Astrocyte (in vitro differentiated cells and primary cell): ENCODE results near the gene REEP6. TPM values are rescaled to one million over a fixed set of nuclear protein-coding genes. Genes with fewer than 3 reads are reported as not detected.

Experiments
- DNase-seq: peaks from one replicate; pipeline ENCODE4 v3.0.0-alpha.2; 2010; ENCODE audit warnings: low read depth
- FAIRE-seq: peaks from 2 replicates; lab custom pipeline; 2011; peaks lifted over from hg19 to GRCh38; lab: Jason Lieb, UNC
- H2AFZ ChIP-seq: 2 replicates; pipeline ENCODE4 v1.6.0; 2012; ENCODE audit warnings: low read depth, low read length, inconsistent platforms
- H3K27ac ChIP-seq: 2 replicates; pipeline ENCODE4 v1.5.1; 2011; ENCODE audit warnings: low read depth, low read length, inconsistent platforms
- H3K27me3 ChIP-seq: 2 replicates; pipeline ENCODE4 v1.6.0; 2011; ENCODE audit warnings: low read length, inconsistent platforms; ENCODE audit not compliant: insufficient read depth
- H3K36me3 ChIP-seq: 2 replicates; pipeline ENCODE4 v1.5.1; 2011; ENCODE audit warnings: low read length, inconsistent platforms; ENCODE audit not compliant: insufficient read depth
- H3K4me1 ChIP-seq: 2 replicates; pipeline ENCODE4 v1.5.1; 2011; ENCODE audit warnings: low read length, inconsistent platforms; ENCODE audit not compliant: insufficient read depth
- H3K4me2 ChIP-seq: 2 replicates; pipeline ENCODE4 v1.6.0; 2012; ENCODE audit warnings: low read length, inconsistent platforms
- H3K4me3 ChIP-seq: 2 replicates; pipeline ENCODE4 v1.5.1; 2011; ENCODE audit warnings: low read depth, mild to moderate bottlenecking, low read length, inconsistent platforms; ENCODE audit not compliant: insufficient read depth
- H3K79me2 ChIP-seq: 2 replicates; pipeline ENCODE4 v1.6.0; 2012; ENCODE audit warnings: mild to moderate bottlenecking, low read length, inconsistent platforms; ENCODE audit not compliant: insufficient read depth
- H3K9ac ChIP-seq: 2 replicates; pipeline ENCODE4 v1.6.0; 2012; ENCODE audit warnings: mild to moderate bottlenecking, low read length, inconsistent platforms
- H3K9me3 ChIP-seq: 2 replicates; pipeline ENCODE4 v1.5.1; 2012; ENCODE audit warnings: low read depth, mild to moderate bottlenecking, low read length, inconsistent platforms; ENCODE audit not compliant: insufficient read depth
- H4K20me1 ChIP-seq: 2 replicates; pipeline ENCODE4 v1.6.0; 2012; ENCODE audit warnings: low read length, inconsistent platforms; ENCODE audit not compliant: insufficient read depth
- H3K27ac Mint-ChIP-seq: one replicate; pipeline ENCODE4 v1.8.0; 2021; ENCODE audit warnings: mild to moderate bottlenecking, mixed read lengths; ENCODE audit not compliant: unreplicated experiment
- H3K27me3 Mint-ChIP-seq: one replicate; pipeline ENCODE4 v1.8.0; 2021; ENCODE audit warnings: low read depth, mixed read lengths; ENCODE audit not compliant: unreplicated experiment
- H3K36me3 Mint-ChIP-seq: one replicate; pipeline ENCODE4 v1.8.0; 2021; ENCODE audit warnings: low read depth, mixed read lengths; ENCODE audit not compliant: unreplicated experiment
- H3K4me1 Mint-ChIP-seq: one replicate; pipeline ENCODE4 v1.8.0; 2021; ENCODE audit warnings: low read depth, mixed read lengths; ENCODE audit not compliant: unreplicated experiment
- H3K4me3 Mint-ChIP-seq: one replicate; pipeline ENCODE4 v1.8.0; 2021; ENCODE audit warnings: mild to moderate bottlenecking, moderate library complexity, mixed read lengths; ENCODE audit not compliant: unreplicated experiment
- H3K9me3 Mint-ChIP-seq: one replicate; pipeline ENCODE4 v1.8.0; 2021; ENCODE audit warnings: mild to moderate bottlenecking, mixed read lengths; ENCODE audit not compliant: unreplicated experiment
- EZH2 ChIP-seq: IDR thresholded peaks from 2 replicates; pipeline ENCODE4 v1.6.1; 2012; ENCODE audit warnings: mild to moderate bottlenecking, low read length, inconsistent platforms; ENCODE audit not compliant: insufficient read depth
- total RNA-seq: library from RNA; stranded (reverse); gene quantifications from 2 replicates; pipeline ENCODE4 v1.2.1, GENCODE V29; 2021
- TF ChIP-seq, protein P1 (sequence below): IDR thresholded peaks from 2 replicates; pipeline ENCODE4 v1.5.1; 2011; ENCODE audit warnings: low read depth, mild to moderate bottlenecking, inconsistent platforms, low read length, moderate library complexity; ENCODE audit not compliant: insufficient read depth

Gene REEP6
- total RNA-seq, 1 donor from 2014 or later: 5.7 TPM

DNA sequence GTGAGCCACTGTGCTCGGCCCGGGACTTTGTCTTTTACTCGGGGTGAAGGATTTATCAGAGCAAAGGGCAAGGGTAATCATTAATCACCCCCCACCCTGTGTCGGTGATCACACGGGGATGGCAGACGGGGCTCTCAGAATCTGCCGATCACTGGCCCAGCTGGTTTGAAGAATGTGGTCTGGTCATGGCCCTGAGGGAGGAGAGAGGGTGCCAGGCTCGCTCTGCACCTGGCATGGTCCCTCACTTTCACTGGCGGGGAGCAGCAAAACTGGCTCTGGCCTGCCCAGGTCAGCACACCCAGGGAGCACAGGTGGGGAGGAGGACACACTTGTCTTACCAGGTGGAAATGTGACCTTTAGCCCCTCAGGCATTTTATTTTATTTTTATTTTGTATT lies 10.2 kb downstream of the REEP6 start:
- H3K9ac ChIP-seq: no peak overlapping the region
- no peak overlapping the region for H3K4me3 ChIP-seq
- H3K4me1 ChIP-seq: no peaks in the 10 kb centered on the region
- no peaks in the 10 kb centered on the region for H4K20me1 ChIP-seq
- Mint-ChIP-seq H3K36me3 (peaks cover 4% of the 10 kb centered on the region), H3K4me3 (no peak overlapping the region), H3K9me3 (peaks cover 2% of the 10 kb centered on the region), H3K27ac (no peak overlapping the region), H3K27me3 (peaks cover 10% of the 10 kb centered on the region), H3K4me1 (no peaks in the 10 kb centered on the region)
- H3K9me3 ChIP-seq: no peaks in the 10 kb centered on the region
- TF ChIP-seq, protein P1, sequence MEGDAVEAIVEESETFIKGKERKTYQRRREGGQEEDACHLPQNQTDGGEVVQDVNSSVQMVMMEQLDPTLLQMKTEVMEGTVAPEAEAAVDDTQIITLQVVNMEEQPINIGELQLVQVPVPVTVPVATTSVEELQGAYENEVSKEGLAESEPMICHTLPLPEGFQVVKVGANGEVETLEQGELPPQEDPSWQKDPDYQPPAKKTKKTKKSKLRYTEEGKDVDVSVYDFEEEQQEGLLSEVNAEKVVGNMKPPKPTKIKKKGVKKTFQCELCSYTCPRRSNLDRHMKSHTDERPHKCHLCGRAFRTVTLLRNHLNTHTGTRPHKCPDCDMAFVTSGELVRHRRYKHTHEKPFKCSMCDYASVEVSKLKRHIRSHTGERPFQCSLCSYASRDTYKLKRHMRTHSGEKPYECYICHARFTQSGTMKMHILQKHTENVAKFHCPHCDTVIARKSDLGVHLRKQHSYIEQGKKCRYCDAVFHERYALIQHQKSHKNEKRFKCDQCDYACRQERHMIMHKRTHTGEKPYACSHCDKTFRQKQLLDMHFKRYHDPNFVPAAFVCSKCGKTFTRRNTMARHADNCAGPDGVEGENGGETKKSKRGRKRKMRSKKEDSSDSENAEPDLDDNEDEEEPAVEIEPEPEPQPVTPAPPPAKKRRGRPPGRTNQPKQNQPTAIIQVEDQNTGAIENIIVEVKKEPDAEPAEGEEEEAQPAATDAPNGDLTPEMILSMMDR: no peak
- no peak for TF ChIP-seq EZH2
- no peak overlapping the region for H3K27ac ChIP-seq
- no peak for FAIRE-seq
- H2AFZ ChIP-seq: no peak overlapping the region
- no peak overlapping the region for H3K4me2 ChIP-seq
- no peak for DNase-seq
- H3K36me3 ChIP-seq: no peaks in the 10 kb centered on the region
- peaks cover 18% of the 10 kb centered on the region for H3K27me3 ChIP-seq
- H3K79me2 ChIP-seq: no peaks in the 10 kb centered on the region

DNA sequence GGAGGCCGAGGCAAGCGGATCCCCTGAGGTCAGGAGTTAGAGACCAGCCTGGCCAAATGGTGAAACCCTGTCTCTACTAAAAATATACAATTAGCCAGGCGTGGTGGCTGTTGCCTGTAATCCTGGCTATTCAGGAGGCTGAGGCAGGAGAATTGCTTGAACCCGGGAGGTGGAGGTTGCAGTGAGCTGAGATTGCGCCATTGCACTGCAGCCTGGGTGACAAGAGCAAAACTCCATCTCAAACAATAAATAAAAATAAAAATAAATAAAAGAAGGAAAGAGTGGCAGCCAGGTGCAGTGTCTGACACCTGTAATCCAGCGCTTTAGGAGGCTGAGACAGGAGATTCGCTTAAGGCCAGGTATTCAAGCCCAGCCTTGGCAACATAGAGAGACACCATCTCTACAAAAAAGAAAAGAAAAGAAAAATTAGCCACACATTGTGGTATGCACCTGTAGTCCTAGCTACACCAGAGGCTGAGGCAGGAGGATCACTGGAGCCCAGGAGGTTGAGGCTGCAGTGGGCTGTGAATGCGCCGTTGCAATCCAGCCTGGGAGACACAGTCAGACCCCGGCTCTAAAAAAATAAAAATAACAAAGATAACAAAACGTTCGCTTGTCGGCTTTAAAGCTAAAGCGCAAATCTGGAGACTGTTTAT lies 11.6 kb downstream of the REEP6 start:
- FAIRE-seq: no peak
- Mint-ChIP-seq H3K27me3 (peaks cover 5% of the 10 kb centered on the region), H3K4me3 (peak overlapping the region; percentile 60)

More for the DNA sequence above, 11.6 kb downstream of the REEP6 start:
- Histone ChIP-seq H3K36me3 (no peaks in the 10 kb centered on the region), H2AFZ (no peak overlapping the region), H3K79me2 (no peaks in the 10 kb centered on the region), H3K27me3 (peaks cover 18% of the 10 kb centered on the region), H3K9ac (no peak overlapping the region), H3K4me3 (no peak overlapping the region), H3K27ac (no peak overlapping the region), H3K9me3 (no peaks in the 10 kb centered on the region), H3K4me1 (no peaks in the 10 kb centered on the region), H4K20me1 (no peaks in the 10 kb centered on the region), H3K4me2 (peak overlapping the region; percentile 26)
- Mint-ChIP-seq H3K4me1 (no peaks in the 10 kb centered on the region), H3K27ac (no peak overlapping the region), H3K36me3 (peaks cover 4% of the 10 kb centered on the region), H3K9me3 (peaks cover 5% of the 10 kb centered on the region)
- no peak for DNase-seq
- no peak for TF ChIP-seq EZH2
- TF ChIP-seq, protein P1: no peak
